OCI-LY7 (cell line): ENCODE measurements around the gene VOPP1. TPM values are rescaled to one million over a fixed set of nuclear protein-coding genes. Genes with fewer than 3 reads are reported as not detected.

ENCODE experiments used
- BruUV-seq: library from RNA; stranded (reverse); fragments of 400-500 nt; replicated peaks from 2 replicates; lab custom pipeline; 2021; lab: Mats Ljungman, UMichigan
- CTCF ChIA-PET: fragments of 300-600 bp; sonication (Branson Sonifier 250); formaldehyde crosslinking; loops from one replicate; lab custom pipeline; 2022; ENCODE audit warnings: antibody characterized with exemption; ENCODE audit not compliant: unreplicated experiment; lab: Charles Lee
- POLR2A ChIA-PET: fragments of 300-600 bp; sonication (Branson Sonifier 250); formaldehyde crosslinking; loops from one replicate; lab custom pipeline; 2022; ENCODE audit warnings: antibody characterized with exemption; lab: Charles Lee
- DNase-seq: peaks from one replicate; pipeline ENCODE4 v3.0.0-alpha.2; 2015; ENCODE audit warnings: low spot score
- H2AFZ ChIP-seq: fragments of 200-600 bp; sonication (generic), shearing (Covaris generic); 2 replicates; pipeline ENCODE4 v1.6.1; 2014; ENCODE audit warnings: mild to moderate bottlenecking, antibody characterized with exemption, low read length, moderate library complexity
- H3K27ac ChIP-seq: fragments of 200-600 bp; sonication (generic); 2 replicates; pipeline ENCODE4 v1.5.1; 2014; ENCODE audit warnings: mixed run types, low read depth, mild to moderate bottlenecking, moderate library complexity, low read length, inconsistent platforms; ENCODE audit not compliant: poor library complexity, severe bottlenecking
- H3K36me3 ChIP-seq: fragments of 200-600 bp; sonication (generic); 2 replicates; pipeline ENCODE4 v1.6.1; 2014; ENCODE audit warnings: mild to moderate bottlenecking, antibody characterized with exemption, low read length, moderate library complexity, mixed read lengths; ENCODE audit not compliant: insufficient read depth
- H3K4me1 ChIP-seq: fragments of 200-600 bp; sonication (generic); 2 replicates; pipeline ENCODE4 v1.5.1; 2014; ENCODE audit warnings: mild to moderate bottlenecking, low read length; ENCODE audit not compliant: insufficient read depth, poor library complexity, severe bottlenecking
- H3K4me2 ChIP-seq: fragments of 200-600 bp; sonication (generic); 2 replicates; pipeline ENCODE4 v1.6.1; 2014; ENCODE audit warnings: mild to moderate bottlenecking, low read length
- H3K4me3 ChIP-seq: fragments of 200-600 bp; sonication (generic); 2 replicates; pipeline ENCODE4 v1.5.1; 2014; ENCODE audit warnings: mild to moderate bottlenecking, low read depth, low read length; ENCODE audit not compliant: poor library complexity, severe bottlenecking
- H3K79me2 ChIP-seq: fragments of 200-600 bp; sonication (generic); 2 replicates; pipeline ENCODE4 v1.6.1; 2016; ENCODE audit warnings: low read depth, mild to moderate bottlenecking, low read length, moderate library complexity, mixed read lengths; ENCODE audit not compliant: insufficient read depth
- H3K9me2 ChIP-seq: fragments of 200-600 bp; sonication (generic); 2 replicates; pipeline ENCODE4 v1.6.1; 2016; ENCODE audit warnings: mild to moderate bottlenecking, low read length, mixed read lengths; ENCODE audit not compliant: insufficient read depth
- H3K9me3 ChIP-seq: fragments of 200-600 bp; sonication (generic); 2 replicates; pipeline ENCODE4 v1.6.1; 2014; ENCODE audit warnings: mild to moderate bottlenecking, mixed run types, low read length, mixed read lengths
- H4K20me1 ChIP-seq: fragments of 200-600 bp; sonication (generic); 2 replicates; pipeline ENCODE4 v1.6.1; 2014; ENCODE audit warnings: mild to moderate bottlenecking, antibody characterized with exemption, low read length, moderate library complexity, mixed read lengths; ENCODE audit not compliant: insufficient read depth
- EZH2phosphoT487 ChIP-seq: fragments of 200-600 bp; sonication (generic); IDR thresholded peaks from 2 replicates; pipeline ENCODE4 v1.6.1; 2018; ENCODE audit warnings: low read depth, borderline replicate concordance, mild to moderate bottlenecking, mixed run types, antibody characterized with exemption, low read length, moderate library complexity, mixed read lengths
- intact Hi-C: fragments of 100-400 bp; cut with micrococcal nuclease; formaldehyde crosslinking; loops from one replicate; pipeline ENCODE4 v1.10.0; 2022; ENCODE audit not compliant: unreplicated experiment
- total RNA-seq, 2 experiments: library from RNA; depleted of rRNA in 1 of 2; stranded (reverse); fragments of >200 nt in 1 of 2; shearing (Covaris generic) in 1 of 2; gene quantifications; 2 replicates each; pipeline ENCODE4 v1.2.3, GENCODE V29; 2014 to 2022
- TF ChIP-seq, protein P1 (sequence below): fragments of 200-600 bp; sonication (generic); conservative IDR thresholded peaks from 2 replicates; pipeline ENCODE4 v1.5.1; 2014; ENCODE audit warnings: mild to moderate bottlenecking, antibody characterized with exemption, low read length, moderate library complexity, mixed read lengths

Gene VOPP1
- total RNA-seq, 2 experiments from 2014 or later: 68.8 to 72.1 TPM

DNA sequence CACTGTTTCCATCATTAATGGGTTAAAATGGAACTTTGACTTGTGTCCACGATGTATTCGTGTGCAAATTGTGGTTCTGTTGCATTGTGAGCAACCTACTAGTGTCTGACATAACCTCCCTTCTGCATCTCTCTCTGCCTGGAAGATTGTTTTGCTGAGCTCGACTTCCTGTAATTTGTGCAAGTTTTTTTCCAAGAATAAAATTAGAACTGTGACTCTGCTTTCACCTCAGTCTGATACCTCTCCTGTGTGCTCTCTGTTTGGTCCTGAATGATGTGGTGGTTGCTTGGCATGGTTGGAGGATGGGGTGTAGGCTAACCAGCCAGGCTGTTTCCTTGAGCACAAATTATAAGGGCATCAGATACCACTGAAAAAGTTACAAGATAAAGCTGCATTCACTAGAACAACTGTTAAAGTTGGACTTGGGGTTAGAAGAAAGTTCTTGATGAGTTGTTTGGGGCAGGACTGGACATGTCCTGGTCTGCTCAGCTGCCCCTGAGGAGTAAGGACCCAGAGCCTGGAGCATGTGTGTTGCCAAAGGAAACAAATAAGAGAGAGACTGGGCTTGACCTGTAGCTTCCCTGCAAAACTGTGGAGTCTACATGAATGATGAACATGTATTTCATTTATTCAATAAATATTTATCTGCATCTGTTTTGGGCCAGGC is 1.9 kb upstream of the VOPP1 start:
- intact Hi-C loops: loop anchor here (10.0 kb wide), 1 partner anchor 331 kb away; no protein-coding TSS in a partner anchor
- Histone ChIP-seq H3K79me2 (peaks cover 28% of the 10 kb centered on the region; the same call in 1 of the 2 replicates), H2AFZ (peak overlapping the region; percentile 98; the same call in 1 of the 2 replicates), H3K36me3 (no peaks in the 10 kb centered on the region), H3K9me2 (no peaks in the 10 kb centered on the region), H3K27ac (no peak overlapping the region), H3K4me2 (peak overlapping the region; percentile 92), H3K4me3 (no peak overlapping the region), H3K4me1 (peaks cover 34% of the 10 kb centered on the region), H4K20me1 (peaks cover 12% of the 10 kb centered on the region), H3K9me3 (no peaks in the 10 kb centered on the region)
- TF ChIP-seq, protein P1, sequence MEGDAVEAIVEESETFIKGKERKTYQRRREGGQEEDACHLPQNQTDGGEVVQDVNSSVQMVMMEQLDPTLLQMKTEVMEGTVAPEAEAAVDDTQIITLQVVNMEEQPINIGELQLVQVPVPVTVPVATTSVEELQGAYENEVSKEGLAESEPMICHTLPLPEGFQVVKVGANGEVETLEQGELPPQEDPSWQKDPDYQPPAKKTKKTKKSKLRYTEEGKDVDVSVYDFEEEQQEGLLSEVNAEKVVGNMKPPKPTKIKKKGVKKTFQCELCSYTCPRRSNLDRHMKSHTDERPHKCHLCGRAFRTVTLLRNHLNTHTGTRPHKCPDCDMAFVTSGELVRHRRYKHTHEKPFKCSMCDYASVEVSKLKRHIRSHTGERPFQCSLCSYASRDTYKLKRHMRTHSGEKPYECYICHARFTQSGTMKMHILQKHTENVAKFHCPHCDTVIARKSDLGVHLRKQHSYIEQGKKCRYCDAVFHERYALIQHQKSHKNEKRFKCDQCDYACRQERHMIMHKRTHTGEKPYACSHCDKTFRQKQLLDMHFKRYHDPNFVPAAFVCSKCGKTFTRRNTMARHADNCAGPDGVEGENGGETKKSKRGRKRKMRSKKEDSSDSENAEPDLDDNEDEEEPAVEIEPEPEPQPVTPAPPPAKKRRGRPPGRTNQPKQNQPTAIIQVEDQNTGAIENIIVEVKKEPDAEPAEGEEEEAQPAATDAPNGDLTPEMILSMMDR: no peak
- TF ChIP-seq EZH2phosphoT487: no peak
- POLR2A ChIA-PET: interaction anchor here (0.6 to 1.0 kb wide), 4 partner anchors 12 to 70 kb away, joined by 3 read pairs; no protein-coding TSS in a partner anchor
- no TSS peak for BruUV-seq
- no peak for DNase-seq
- CTCF ChIA-PET: interaction anchor here (1.1 kb wide), 1 partner anchor 18 kb away, joined by 3 read pairs; no protein-coding TSS in a partner anchor

DNA sequence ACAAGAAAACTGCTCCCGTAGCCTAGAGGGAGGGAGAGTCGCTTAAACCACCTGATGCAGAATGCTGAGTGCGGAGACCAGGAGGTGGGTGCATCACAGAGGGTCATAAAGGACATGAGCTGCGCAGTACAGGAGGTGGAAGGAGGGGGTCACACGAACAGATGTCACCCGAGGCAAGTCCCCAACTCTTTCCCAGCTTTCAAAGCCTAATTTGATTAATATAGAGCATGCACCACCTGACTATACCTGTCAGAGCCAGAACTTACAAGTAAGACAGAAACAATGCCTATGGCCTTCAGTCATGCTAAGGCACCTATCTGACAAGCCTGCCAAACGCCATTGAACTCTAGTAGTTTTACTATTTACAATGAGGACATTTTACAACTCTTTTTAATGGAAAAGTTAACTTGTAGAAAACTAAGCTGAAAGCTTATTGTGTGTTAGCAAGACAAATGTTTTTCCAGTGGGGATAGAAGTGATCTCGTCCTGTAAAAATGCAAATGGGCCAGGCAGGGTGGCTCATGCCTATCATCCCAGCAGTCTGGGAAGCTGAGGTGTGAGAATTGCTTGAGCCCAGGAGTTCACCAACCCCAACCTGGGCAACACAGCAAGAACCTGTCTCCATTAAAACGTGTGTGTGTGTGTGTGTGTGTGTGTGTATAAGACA is 1.1 kb upstream of the VOPP1 start:
- intact Hi-C loops: loop anchor here (10.0 kb wide), 1 partner anchor 331 kb away; no protein-coding TSS in a partner anchor

More for the DNA sequence above, 1.1 kb upstream of the VOPP1 start:
- peak overlapping the region; percentile 73 for H3K4me3 ChIP-seq
- H3K36me3 ChIP-seq: peaks cover 2% of the 10 kb centered on the region; the same call in 1 of the 2 replicates
- no TSS peak for BruUV-seq
- DNase-seq: no peak
- no peaks in the 10 kb centered on the region for H3K9me2 ChIP-seq
- H2AFZ ChIP-seq: peak overlapping the region; percentile 98; the same call in 1 of the 2 replicates
- POLR2A ChIA-PET: interaction anchor here (0.7 to 1.4 kb wide), 7 partner anchors 13 to 69 kb away, joined by 3 to 5 read pairs (median 3); no protein-coding TSS in a partner anchor
- no peaks in the 10 kb centered on the region for H3K9me3 ChIP-seq
- H4K20me1 ChIP-seq: peaks cover 20% of the 10 kb centered on the region
- H3K4me1 ChIP-seq: peaks cover 42% of the 10 kb centered on the region
- peak overlapping the region; percentile 92 for H3K4me2 ChIP-seq
- CTCF ChIA-PET: interaction anchor here (1.1 kb wide), 1 partner anchor 18 kb away, joined by 3 read pairs; no protein-coding TSS in a partner anchor
- peaks cover 36% of the 10 kb centered on the region for H3K79me2 ChIP-seq
- no peak for TF ChIP-seq EZH2phosphoT487
- TF ChIP-seq, protein P1: no peak
- H3K27ac ChIP-seq: no peak overlapping the region
